Measurements from ENCODE around the gene CALCR.
"Not testable (repeated sequence)": the region's sequence is repeated elsewhere in the genome, so short reads cannot be mapped to it uniquely, and the experiment has no call there.

Gene CALCR

GRCh38 chr7:93559639-93560491, 14.7 kb downstream of the CALCR start:
- no peak for DNase-seq

GRCh38 chr7:93558705-93559614, 15.6 kb downstream of the CALCR start:
- no peak for DNase-seq

GRCh38 chr7:93551931-93552330, 22.6 kb downstream of the CALCR start:
- DNase-seq, result no peak

- DNase-seq, result no peak
Measured at GRCh38 chr7:93551063-93551895, 23.2 kb downstream of the CALCR start.

- no peak for DNase-seq
Measured at GRCh38 chr7:93547716-93548115, 26.8 kb downstream of the CALCR start.

GRCh38 chr7:93544691-93545090, 29.8 kb downstream of the CALCR start:
- no peak for DNase-seq

GRCh38 chr7:93538061-93538460, 36.5 kb downstream of the CALCR start:
- no peak for DNase-seq

- DNase-seq, result no peak
Measured at GRCh38 chr7:93535616-93536015, 38.9 kb downstream of the CALCR start.

GRCh38 chr7:93530701-93531100, 43.8 kb downstream of the CALCR start:
- no peak for DNase-seq

GRCh38 chr7:93516834-93517233, 57.7 kb downstream of the CALCR start:
- DNase-seq, result no peak

GRCh38 chr7:93515144-93515543, 59.4 kb downstream of the CALCR start:
- DNase-seq, result no peak

GRCh38 chr7:93509303-93509702, 65.2 kb downstream of the CALCR start:
- no peak for DNase-seq

GRCh38 chr7:93503088-93503487, 71.4 kb downstream of the CALCR start:
- no peak for DNase-seq

GRCh38 chr7:93491860-93492259, 82.7 kb downstream of the CALCR start:
- not testable (repeated sequence) for DNase-seq

- no peak for DNase-seq
Measured at GRCh38 chr7:93476491-93477344, 97.8 kb downstream of the CALCR start.

- DNase-seq, result no peak
Measured at GRCh38 chr7:93475811-93476210, 98.7 kb downstream of the CALCR start.

GRCh38 chr7:93471456-93471855, 103.1 kb downstream of the CALCR start:
- DNase-seq, result no peak

GRCh38 chr7:93463764-93464163, 110.8 kb downstream of the CALCR start:
- no peak for DNase-seq

- DNase-seq, result no peak
Measured at GRCh38 chr7:93461350-93461749, 113.2 kb downstream of the CALCR start.

- DNase-seq, result no peak
Measured at GRCh38 chr7:93453262-93453661, 121.3 kb downstream of the CALCR start.

GRCh38 chr7:93448176-93448575, 126.3 kb downstream of the CALCR start:
- no peak for DNase-seq

GRCh38 chr7:93447509-93447908, 127.0 kb downstream of the CALCR start:
- DNase-seq, result no peak

Measured in CD4-positive, alpha-beta T cell treated with Interleukin-6 for 4 hours (primary cell).